ENCODE measurements around the gene UGT1A7.

UGT1A7 gene

GRCh38 chr2:233761040-233761769, 79.5 kb downstream of the UGT1A7 start:
- DNase-seq (ENCODE audit: low spot score), result no peak

- peak; percentile 87 for DNase-seq (ENCODE audit: low spot score)
Measured at GRCh38 chr2:233764264-233764663, 82.6 kb downstream of the UGT1A7 start.

- no peak for DNase-seq (ENCODE audit: low spot score)
Measured at GRCh38 chr2:233764761-233765160, 83.1 kb downstream of the UGT1A7 start.

GRCh38 chr2:233766416-233766815, 84.7 kb downstream of the UGT1A7 start:
- DNase-seq (ENCODE audit: low spot score), result no peak

GRCh38 chr2:233768076-233768475, 86.4 kb downstream of the UGT1A7 start:
- DNase-seq (ENCODE audit: low spot score), result no peak

- no peak for DNase-seq (ENCODE audit: low spot score)
Measured at GRCh38 chr2:233769260-233769659, 87.6 kb downstream of the UGT1A7 start.

GRCh38 chr2:233772153-233772552, 90.5 kb downstream of the UGT1A7 start:
- no peak for DNase-seq (ENCODE audit: low spot score)

- DNase-seq (ENCODE audit: low spot score), result no peak
Measured at GRCh38 chr2:233772583-233772982, 90.9 kb downstream of the UGT1A7 start.

GRCh38 chr2:233773854-233774253, 92.2 kb downstream of the UGT1A7 start:
- DNase-seq (ENCODE audit: low spot score), result no peak

- DNase-seq (ENCODE audit: low spot score), result no peak
Measured at GRCh38 chr2:233775414-233775813, 93.7 kb downstream of the UGT1A7 start.

- DNase-seq (ENCODE audit: low spot score), result no peak
Measured at GRCh38 chr2:233778030-233778429, 96.3 kb downstream of the UGT1A7 start, which contains the start of gene MROH2A. TSS of gene MROH2A (plus strand) at chr2:233778330. CDS start at chr2:233779359, 1,029 bp downstream.

GRCh38 chr2:233779722-233780121, 98.0 kb downstream of the UGT1A7 start:
- no peak for DNase-seq (ENCODE audit: low spot score)

GRCh38 chr2:233780771-233781170, 99.1 kb downstream of the UGT1A7 start:
- DNase-seq (ENCODE audit: low spot score), result no peak

GRCh38 chr2:233789554-233789953, 107.9 kb downstream of the UGT1A7 start:
- DNase-seq (ENCODE audit: low spot score), result no peak

GRCh38 chr2:233791151-233791882, 109.6 kb downstream of the UGT1A7 start:
- DNase-seq (ENCODE audit: low spot score), result no peak

GRCh38 chr2:233791883-233792329, 110.2 kb downstream of the UGT1A7 start:
- no peak for DNase-seq (ENCODE audit: low spot score)

- no peak for DNase-seq (ENCODE audit: low spot score)
Measured at GRCh38 chr2:233792720-233793119, 111.0 kb downstream of the UGT1A7 start.

- DNase-seq (ENCODE audit: low spot score), result no peak
Measured at GRCh38 chr2:233793465-233794127, 111.9 kb downstream of the UGT1A7 start.

- no peak for DNase-seq (ENCODE audit: low spot score)
Measured at GRCh38 chr2:233794128-233794658, 112.5 kb downstream of the UGT1A7 start.

GRCh38 chr2:233795735-233796171, 114.1 kb downstream of the UGT1A7 start:
- no peak for DNase-seq (ENCODE audit: low spot score)

- no peak for DNase-seq (ENCODE audit: low spot score)
Measured at GRCh38 chr2:233796254-233796653, 114.6 kb downstream of the UGT1A7 start.

- no peak for DNase-seq (ENCODE audit: low spot score)
Measured at GRCh38 chr2:233798335-233799086, 116.8 kb downstream of the UGT1A7 start.

All from LoVo (cell line).